GM18870 (cell line): Measurements from ENCODE around the gene METTL2A.
"Not testable (repeated sequence)": the region's sequence is repeated elsewhere in the genome, so short reads cannot be mapped to it uniquely, and the experiment has no call there.

ENCODE experiments used
- ATAC-seq: cut with Tn5 transposase; IDR thresholded peaks from one replicate; pipeline ENCODE4 v1.9.1; 2021; ENCODE audit warnings: moderate library complexity; ENCODE audit not compliant: unreplicated experiment

The METTL2A gene, protein sequence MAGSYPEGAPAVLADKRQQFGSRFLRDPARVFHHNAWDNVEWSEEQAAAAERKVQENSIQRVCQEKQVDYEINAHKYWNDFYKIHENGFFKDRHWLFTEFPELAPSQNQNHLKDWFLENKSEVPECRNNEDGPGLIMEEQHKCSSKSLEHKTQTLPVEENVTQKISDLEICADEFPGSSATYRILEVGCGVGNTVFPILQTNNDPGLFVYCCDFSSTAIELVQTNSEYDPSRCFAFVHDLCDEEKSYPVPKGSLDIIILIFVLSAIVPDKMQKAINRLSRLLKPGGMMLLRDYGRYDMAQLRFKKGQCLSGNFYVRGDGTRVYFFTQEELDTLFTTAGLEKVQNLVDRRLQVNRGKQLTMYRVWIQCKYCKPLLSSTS

DNA sequence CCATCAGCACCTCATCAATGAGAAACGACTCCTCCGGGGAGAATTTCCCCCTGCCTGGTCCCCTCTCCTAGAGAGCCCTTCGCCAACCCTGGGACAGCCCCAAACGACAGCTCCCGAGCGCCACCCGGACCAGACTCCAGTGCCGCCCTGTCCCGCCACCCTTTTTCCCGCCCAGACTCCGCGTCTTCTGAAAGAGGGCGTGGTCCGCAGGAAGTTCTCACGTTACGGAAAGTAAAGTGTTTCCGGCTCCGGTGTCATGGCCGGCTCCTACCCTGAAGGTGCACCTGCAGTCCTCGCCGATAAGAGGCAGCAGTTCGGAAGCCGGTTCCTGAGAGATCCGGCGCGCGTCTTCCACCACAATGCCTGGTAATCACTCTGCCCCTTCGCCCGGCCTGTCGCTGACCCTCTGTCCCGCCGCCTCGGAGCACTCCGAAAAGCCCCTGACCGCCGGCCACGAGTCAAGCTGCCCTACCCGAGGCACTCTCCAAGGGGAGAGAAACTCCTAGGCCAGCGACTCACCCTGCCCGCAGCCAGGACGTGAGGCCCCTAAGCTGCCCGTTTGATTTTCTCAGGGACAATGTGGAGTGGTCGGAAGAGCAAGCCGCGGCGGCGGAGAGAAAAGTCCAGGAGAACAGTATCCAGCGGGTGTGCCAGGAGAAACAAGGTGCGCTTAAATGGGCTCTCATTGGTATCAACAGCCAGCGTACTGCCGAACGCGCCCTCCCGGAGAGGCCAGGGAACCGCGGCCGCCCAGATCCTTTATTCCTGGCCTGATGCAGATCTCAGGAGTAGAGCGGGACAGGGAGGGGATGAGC lies at the start of gene METTL2A:
METTL2A (plus strand) TSS at position 251 of the 815 bp plus-strand sequence; CDS start at position 257, 6 bp downstream.
- peak; percentile 91 for ATAC-seq

- no peak for ATAC-seq
Measured at GRCh38 chr17:62380253-62380652, 43.4 kb upstream of the METTL2A start, which contains the start of gene EFCAB3. TSS of gene EFCAB3 (plus strand) at chr17:62380553. CDS start at chr17:62382980, 2,427 bp downstream.

DNA sequence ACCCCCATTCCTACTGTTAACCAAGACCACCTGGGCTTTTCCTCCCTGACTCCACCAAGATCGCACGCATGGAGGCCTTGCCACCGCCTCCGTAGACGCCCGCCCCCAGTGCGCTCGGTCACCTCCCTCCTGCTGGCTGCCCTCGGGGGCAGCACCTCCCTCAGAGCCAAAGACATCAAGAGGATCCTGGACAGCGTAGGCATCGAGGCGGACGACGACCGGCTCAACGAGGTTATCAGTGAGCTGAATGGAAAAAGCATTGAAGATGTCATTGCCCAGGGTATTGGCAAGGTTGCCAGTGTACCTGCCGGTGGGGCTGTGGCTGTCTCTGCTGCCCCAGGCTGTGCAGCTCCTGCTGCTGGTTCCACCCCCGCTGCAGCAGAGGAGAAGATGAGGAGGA lies 42.1 kb upstream of the METTL2A start:
- ATAC-seq = no peak

- no peak for ATAC-seq
Measured at GRCh38 chr17:62388856-62389255, 34.8 kb upstream of the METTL2A start.

DNA sequence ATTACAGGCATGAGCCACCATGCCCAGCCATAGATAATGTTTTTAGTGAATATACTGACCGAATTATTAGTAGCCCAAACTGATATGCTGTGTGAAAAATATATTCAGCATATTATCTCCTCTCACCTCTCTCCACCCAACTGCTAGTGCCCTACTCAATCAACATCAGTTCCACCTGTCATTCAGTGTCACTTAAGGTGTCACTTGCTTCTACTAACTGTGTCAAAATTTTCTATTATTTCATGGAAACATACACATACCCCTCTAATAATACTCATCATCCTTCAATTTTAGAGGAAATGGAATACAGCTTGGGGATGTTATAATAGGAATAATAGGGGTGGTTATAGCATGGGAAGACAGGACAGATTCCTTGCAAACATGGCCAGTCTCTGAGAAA lies 30.8 kb upstream of the METTL2A start:
- no peak for ATAC-seq

DNA sequence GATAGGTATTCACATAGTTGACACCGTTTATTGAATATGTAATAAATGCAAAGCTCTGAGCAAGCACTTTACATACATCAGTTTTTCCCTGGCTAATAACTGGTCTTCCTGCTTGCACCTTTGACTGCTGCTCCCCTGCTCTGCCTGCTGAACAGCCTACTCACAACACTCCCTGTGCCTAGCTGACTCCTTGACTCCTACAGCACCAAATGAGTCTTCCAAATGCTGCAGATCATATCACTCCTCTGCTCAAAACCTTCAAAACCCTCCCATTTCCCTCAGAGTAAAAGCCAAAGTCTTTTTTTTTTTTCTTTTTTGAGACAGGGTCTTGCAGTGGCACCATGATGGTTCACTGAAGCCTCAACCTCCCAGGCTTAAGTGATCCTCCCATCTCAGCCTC lies 24.8 kb upstream of the METTL2A start:
- no peak for ATAC-seq

DNA sequence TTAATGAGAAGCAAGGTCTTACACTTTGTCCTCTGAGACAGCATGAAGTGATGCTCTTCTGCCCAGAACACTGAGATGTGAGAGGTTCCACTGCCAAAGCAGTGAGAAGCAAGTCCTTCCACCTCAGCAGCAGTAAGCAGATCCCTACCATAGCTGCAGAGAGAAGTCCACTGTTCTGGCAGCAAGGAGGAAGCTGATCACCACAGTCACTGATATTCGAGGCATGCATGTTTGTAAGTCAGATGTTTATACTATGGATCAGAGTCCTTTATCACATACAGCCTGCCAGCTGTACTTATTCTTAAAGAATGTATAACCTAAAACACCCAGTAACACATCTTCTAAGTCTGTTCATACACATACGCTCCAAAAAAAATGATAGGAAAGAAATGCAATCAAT lies 18.2 kb upstream of the METTL2A start:
- no peak for ATAC-seq

GRCh38 chr17:62413090-62413489 lies 10.6 kb upstream of the METTL2A start:
- ATAC-seq = not testable (repeated sequence)

DNA sequence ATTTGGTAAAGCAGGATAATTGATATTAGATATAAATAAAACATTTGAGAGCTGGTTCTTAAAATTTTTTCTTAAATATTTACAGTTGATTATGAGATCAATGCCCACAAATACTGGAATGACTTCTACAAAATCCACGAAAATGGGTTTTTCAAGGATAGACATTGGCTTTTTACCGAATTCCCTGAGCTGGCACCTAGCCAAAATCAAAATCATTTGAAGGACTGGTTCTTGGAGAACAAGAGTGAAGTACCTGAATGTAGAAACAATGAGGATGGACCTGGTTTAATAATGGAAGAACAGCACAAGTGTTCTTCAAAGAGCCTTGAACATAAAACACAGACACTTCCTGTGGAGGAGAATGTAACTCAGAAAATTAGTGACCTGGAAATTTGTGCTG lies 2.5 kb downstream of the METTL2A start:
- ATAC-seq = not testable (repeated sequence)

- ATAC-seq = not testable (repeated sequence)
Measured at GRCh38 chr17:62435251-62435650, 11.6 kb downstream of the METTL2A start.

DNA sequence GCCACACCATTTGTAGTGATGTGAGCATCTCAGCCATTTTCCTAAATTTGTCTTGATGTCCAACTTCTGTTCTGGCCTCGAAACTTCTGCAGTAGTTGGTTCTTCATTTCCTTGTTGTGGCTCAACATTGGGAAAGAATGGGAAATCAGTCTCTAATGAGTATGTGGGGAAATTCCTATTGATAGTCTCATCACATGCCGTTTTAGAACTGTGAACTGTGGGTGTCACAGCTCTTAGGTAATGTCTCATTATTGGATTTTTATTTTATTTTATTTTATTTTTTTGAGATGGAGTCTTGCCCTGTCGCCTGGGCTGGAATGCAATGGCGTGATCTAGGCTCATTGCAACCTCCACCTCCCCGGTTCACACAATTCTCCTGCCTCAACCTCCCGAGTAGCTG lies 17.5 kb downstream of the METTL2A start:
- not testable (repeated sequence) for ATAC-seq

- ATAC-seq = no peak
Measured at GRCh38 chr17:62444063-62444462, 20.4 kb downstream of the METTL2A start.

- not testable (repeated sequence) for ATAC-seq
Measured at GRCh38 chr17:62445791-62446190, 22.1 kb downstream of the METTL2A start.

- ATAC-seq = not testable (repeated sequence)
Measured at GRCh38 chr17:62452195-62452594, 28.5 kb downstream of the METTL2A start.

DNA sequence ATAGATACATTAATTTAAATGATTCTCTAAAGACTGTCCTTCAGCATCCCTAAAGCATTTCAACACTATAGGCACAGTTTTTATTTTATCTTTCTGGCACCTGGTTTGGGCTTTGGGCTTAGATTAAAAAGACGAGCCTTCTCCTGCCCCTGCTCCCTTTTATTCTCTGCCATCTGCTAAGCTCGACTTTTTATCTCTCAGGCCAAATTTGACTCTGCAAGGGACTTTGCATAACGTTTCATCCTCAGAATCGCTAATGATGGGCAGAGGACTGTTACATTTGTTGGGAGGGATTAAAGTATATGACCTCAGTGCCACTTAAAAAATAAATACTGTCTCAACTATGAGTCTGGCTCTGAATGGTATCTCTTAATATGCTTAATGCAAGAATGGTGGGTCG lies 29.3 kb downstream of the METTL2A start:
- ATAC-seq = not testable (repeated sequence)

DNA sequence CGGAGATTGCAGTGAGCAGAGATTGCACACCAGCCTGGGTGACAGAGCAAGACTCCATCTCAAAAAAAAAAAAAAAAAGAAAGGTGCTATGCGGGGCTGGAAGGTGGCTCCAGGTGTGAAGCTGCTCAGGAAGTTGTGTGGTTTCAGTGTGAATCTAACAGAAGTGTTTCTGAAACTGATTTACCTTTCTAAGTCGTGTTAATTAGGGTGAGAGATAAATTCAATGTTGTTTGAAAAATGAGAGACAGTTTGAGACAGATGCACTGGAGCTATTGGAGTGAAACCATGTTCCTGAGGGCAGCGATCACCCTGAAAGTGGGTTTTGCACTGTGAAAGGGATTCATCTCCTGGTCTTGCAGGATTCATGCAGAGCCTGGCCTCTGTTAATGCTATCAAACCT lies 30.0 kb downstream of the METTL2A start:
- peak; percentile 25 for ATAC-seq

DNA sequence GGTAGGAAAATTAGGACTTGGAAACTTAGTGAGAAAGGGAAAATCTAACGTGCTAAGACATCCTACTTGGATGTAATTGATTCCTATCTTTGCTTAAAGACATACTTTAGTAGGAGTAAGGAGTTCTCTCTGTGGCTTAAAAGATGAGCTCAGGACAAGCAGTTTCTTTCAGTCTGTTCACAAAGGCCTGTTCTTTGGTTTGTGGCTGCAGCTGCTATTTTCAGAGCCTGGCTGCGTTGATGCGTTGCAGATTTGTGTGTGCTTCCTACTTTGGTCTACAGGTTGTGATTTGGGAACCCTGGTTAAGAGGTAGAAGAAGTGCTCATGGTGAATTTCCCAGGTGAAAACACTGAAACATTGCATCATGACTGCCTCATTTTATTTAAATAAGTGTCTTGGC lies 30.4 kb downstream of the METTL2A start:
- peak; percentile 51 for ATAC-seq

DNA sequence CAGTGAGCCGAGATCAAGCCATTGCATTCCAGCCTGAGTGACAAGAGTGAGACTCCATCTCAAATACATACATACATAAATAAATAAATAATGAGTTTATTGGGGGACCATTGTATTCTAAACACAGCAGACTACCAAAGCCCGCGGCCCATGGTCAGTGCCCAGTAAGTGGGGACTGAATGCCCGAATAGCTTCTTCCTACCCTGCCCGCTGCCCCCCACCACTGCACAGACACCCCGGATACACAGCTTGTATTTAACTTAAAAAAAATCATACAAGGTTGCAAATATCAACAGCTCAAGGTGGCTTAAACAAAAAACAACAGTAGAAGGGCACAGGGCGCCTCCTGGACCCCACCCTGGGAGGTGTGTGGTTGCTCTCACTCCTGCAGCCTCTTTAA lies 32.3 kb downstream of the METTL2A start:
- ATAC-seq = no peak

DNA sequence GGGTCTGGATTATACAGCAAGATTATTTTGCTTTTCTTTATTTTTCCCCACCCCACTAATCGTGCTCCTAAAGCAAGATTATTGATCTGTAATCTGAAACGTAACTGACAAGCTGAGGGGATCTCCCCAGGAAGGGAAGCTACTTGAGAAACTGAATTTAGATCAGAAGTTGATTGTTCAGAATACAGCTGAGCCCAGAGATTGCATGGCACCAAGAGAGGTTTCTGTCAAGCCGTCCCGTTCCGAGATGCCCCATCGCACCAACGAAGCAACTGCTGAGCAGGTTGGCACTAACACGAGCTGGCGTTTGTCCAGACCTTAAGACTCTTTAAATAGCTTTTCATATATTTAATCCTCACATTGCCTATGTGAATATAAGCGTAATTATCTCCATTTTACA lies 34.8 kb downstream of the METTL2A start:
- ATAC-seq = not testable (repeated sequence)

DNA sequence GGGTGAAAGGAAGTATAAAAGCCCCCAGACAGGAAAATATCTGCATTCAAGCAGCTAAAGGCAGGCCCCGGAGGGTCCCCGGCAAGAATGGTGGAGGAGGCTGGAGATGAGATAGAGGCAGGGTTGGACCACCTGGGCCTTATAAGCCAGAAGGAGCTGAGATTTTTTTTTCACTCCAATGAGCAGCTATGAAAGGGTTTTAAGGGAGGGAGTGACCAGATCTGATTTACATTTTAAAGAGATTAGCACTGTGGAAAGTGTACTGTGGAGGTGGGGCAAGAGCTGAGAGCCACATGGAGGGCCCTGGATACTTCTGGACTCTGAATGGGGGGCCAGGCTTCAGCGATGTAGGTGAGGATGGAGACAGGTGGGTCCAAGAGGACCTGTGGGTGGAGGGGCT lies 40.7 kb downstream of the METTL2A start:
- not testable (repeated sequence) for ATAC-seq

- not testable (repeated sequence) for ATAC-seq
Measured at GRCh38 chr17:62465271-62465670, 41.6 kb downstream of the METTL2A start.
